Measurements from ENCODE around the gene TMEM221. TPM values are rescaled to one million over a fixed set of nuclear protein-coding genes. Genes with fewer than 3 reads are reported as not detected.
"Not testable (repeated sequence)": the region's sequence is repeated elsewhere in the genome, so short reads cannot be mapped to it uniquely, and the experiment has no call there.

TMEM221 gene
- total and polyA plus RNA-seq, 5 donors, result 0.22 to 0.43 (median 0.38) TPM; not detected in 1

DNA sequence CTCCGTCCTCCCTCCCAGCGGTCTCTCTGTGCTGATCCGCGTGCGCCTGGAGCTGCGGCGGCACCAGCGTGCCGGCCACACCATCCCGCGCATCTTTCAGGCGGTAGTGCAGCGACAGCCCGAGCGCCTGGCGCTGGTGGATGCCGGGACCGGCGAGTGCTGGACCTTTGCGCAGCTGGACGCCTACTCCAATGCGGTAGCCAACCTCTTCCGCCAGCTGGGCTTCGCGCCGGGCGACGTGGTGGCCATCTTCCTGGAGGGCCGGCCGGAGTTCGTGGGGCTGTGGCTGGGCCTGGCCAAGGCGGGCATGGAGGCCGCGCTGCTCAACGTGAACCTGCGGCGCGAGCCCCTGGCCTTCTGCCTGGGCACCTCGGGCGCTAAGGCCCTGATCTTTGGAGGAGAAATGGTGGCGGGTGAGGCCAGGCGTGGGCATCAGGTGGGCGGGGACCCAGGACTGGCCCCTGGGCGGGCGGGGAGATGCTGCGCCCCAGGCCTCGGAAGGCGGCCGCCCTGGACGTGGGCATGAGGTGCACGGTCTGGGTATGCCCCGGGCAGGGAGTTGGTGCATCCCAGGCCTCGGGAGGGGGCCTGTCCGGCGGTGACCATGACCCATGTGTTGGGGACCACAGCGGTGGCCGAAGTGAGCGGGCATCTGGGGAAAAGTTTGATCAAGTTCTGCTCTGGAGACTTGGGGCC lies 38.2 kb upstream of the TMEM221 start:
- Histone ChIP-seq H3K9me3 (ENCODE audit: control insufficient read depth, low read length) (no peaks in the 10 kb centered on the region), H3K4me1 (ENCODE audit: control insufficient read depth, insufficient read depth, low read length) (no peaks in the 10 kb centered on the region), H3K4me3 (ENCODE audit: low read length) (no peak overlapping the region), H3K27me3 (ENCODE audit: control insufficient read depth, insufficient read depth) (no peaks in the 10 kb centered on the region), H3K27ac (ENCODE audit: low read length) (no peak overlapping the region)
- DNase-seq, result peak in 1 of 3 donors; percentile 37
- WGBS, result 94% methylated on average over 58 of the region's 58 CpGs
- peak in 1 of 2 donors; percentile 3 for ATAC-seq
- intact Hi-C loops (cut with DNase I), result no loop called here

- H3K4me3 ChIP-seq (ENCODE audit: low read length), result no peak overlapping the region
- H3K27me3 ChIP-seq (ENCODE audit: control insufficient read depth, insufficient read depth), result no peaks in the 10 kb centered on the region
- 94% methylated on average over 6 of the region's 6 CpGs for WGBS
- H3K4me1 ChIP-seq (ENCODE audit: control insufficient read depth, insufficient read depth, low read length), result no peaks in the 10 kb centered on the region
- intact Hi-C loops (cut with DNase I), result no loop called here
- DNase-seq (peak in 1 of 3 donors; percentile 31), ATAC-seq (no peak)
- no peak overlapping the region for H3K27ac ChIP-seq (ENCODE audit: low read length)
- no peaks in the 10 kb centered on the region for H3K9me3 ChIP-seq (ENCODE audit: control insufficient read depth, low read length)
Observed at GRCh38 chr19:17484520-17485185, 36.2 kb upstream of the TMEM221 start.

- no peak overlapping the region for H3K4me3 ChIP-seq (ENCODE audit: low read length)
- H3K9me3 ChIP-seq (ENCODE audit: control insufficient read depth, low read length), result no peaks in the 10 kb centered on the region
- ATAC-seq (no peak), DNase-seq (peak in 1 of 3 donors; percentile 6)
- no peak overlapping the region for H3K27ac ChIP-seq (ENCODE audit: low read length)
- WGBS, result 96% methylated on average over 10 of the region's 10 CpGs
- H3K27me3 ChIP-seq (ENCODE audit: control insufficient read depth, insufficient read depth), result no peaks in the 10 kb centered on the region
- no peaks in the 10 kb centered on the region for H3K4me1 ChIP-seq (ENCODE audit: control insufficient read depth, insufficient read depth, low read length)
- intact Hi-C loops (cut with DNase I), result no loop called here
Observed at GRCh38 chr19:17483605-17484002, 35.1 kb upstream of the TMEM221 start.

DNA sequence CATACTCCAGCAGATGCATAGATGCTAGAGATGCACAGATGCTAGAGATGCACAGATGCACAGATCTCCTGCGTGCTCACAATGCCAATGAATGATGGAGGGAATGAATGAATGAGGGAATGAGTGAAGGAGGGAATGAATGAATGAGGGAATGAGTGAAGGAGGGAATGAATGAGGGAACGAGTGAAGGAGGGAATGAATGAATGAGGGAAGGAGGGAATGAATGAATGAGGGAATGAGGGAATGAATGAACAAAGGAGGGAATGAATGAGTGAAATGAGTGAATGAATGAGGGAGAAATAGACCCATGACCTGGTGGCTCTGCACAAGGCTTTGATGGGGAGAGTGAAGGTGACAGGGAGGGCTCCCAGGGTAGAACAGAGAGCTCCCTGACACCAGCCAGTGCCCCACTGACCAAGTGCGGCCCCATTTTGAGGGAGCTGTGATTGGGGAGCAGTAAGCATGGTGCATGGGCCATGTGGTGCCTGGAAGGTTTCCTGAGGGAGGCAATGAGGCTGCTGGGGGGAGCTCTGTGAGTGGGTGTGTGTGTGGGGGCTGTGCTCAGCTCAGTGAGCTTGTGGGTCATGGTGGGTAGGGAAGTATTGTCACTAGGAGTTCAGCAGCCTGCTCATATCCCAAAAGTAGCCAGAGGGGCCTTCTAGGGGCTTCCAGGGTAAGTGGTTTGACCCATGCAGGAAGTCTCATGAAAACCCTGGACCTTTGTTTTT lies 34.6 kb upstream of the TMEM221 start:
- H3K9me3 ChIP-seq (ENCODE audit: control insufficient read depth, low read length), result no peaks in the 10 kb centered on the region
- no peaks in the 10 kb centered on the region for H3K4me1 ChIP-seq (ENCODE audit: control insufficient read depth, insufficient read depth, low read length)
- 84% methylated on average over 3 of the region's 3 CpGs for WGBS
- peak in 1 of 3 donors; percentile 35 for DNase-seq
- no peak overlapping the region for H3K4me3 ChIP-seq (ENCODE audit: low read length)
- ATAC-seq, result no peak
- intact Hi-C loops (cut with DNase I), result no loop called here
- no peaks in the 10 kb centered on the region for H3K27me3 ChIP-seq (ENCODE audit: control insufficient read depth, insufficient read depth)
- no peak overlapping the region for H3K27ac ChIP-seq (ENCODE audit: low read length)

- 92% methylated on average over 13 of the region's 13 CpGs for WGBS
- no peaks in the 10 kb centered on the region for H3K4me1 ChIP-seq (ENCODE audit: control insufficient read depth, insufficient read depth, low read length)
- no peaks in the 10 kb centered on the region for H3K27me3 ChIP-seq (ENCODE audit: control insufficient read depth, insufficient read depth)
- H3K4me3 ChIP-seq (ENCODE audit: low read length), result no peak overlapping the region
- DNase-seq (no peak), ATAC-seq (no peak)
- no peaks in the 10 kb centered on the region for H3K9me3 ChIP-seq (ENCODE audit: control insufficient read depth, low read length)
- intact Hi-C loops (cut with DNase I), result no loop called here
- H3K27ac ChIP-seq (ENCODE audit: low read length), result no peak overlapping the region
Observed at GRCh38 chr19:17481986-17482385, 33.5 kb upstream of the TMEM221 start.

DNA sequence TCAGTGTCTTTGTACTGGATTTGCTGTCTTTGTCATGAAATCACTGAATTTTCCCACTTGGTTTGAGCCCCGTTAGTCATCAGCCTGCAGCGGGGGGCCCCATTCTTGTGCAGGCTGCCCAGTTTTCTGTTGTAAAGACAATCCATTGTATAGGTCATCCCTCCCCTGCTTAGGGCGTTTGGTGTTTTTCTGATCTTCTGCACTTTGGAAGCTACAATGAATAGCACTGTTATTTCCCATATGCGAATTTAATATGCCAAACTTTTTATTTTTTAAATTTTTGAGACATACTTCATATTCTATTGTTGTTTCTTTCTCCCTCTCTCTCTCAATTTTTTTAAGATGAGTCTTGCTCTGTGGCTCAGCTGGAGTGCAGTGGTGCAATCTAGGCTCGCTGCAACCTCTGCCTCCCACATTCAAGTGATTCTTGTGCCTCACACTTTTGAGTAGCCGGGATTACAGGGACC lies 30.9 kb upstream of the TMEM221 start:
- WGBS, result 60% methylated on average over 6 of the region's 6 CpGs
- intact Hi-C loops (cut with DNase I), result no loop called here
- no peak for ATAC-seq

DNA sequence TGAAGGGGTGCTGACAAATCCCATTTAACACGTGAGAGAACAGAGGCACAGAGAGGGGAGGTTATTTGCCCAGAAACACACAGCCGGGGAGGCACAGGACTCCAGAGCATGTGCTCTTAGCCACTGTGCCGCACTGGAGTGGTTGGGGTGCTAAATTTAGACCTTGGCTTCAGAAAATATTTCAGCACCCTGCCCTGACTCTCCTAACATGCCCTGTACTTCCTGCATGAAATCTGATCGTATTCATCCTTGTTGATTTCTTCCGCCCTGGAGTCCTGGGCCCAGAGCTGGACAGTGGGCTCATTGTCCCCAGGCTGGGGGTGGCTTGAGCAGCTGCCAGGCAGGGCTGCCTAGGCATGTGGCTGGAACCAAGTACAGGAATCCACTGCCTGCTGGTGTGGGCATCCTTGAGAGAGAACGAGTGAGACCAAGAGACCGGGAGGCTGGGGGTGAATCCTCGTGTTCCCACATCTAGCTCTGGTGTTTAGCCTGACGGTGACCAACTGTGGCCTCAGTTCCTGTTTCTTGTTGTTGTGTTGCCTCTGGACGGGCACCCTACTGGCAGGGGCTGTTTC lies 27.2 kb upstream of the TMEM221 start:
- H3K4me3 ChIP-seq (ENCODE audit: low read length), result no peak overlapping the region

More for the DNA sequence above, 30.9 kb upstream of the TMEM221 start:
- Histone ChIP-seq H3K4me1 (ENCODE audit: control insufficient read depth, insufficient read depth, low read length) (peaks cover 8% of the 10 kb centered on the region), H3K9me3 (ENCODE audit: control insufficient read depth, low read length) (no peaks in the 10 kb centered on the region), H3K4me3 (ENCODE audit: low read length) (no peak overlapping the region), H3K27me3 (ENCODE audit: control insufficient read depth, insufficient read depth) (no peaks in the 10 kb centered on the region), H3K27ac (ENCODE audit: low read length) (no peak overlapping the region)
- no peak for DNase-seq

GRCh38 chr19:17475011-17475540 lies 26.6 kb upstream of the TMEM221 start:
- 85% methylated on average over 6 of the region's 6 CpGs for WGBS
- H3K27me3 ChIP-seq (ENCODE audit: control insufficient read depth, insufficient read depth); DNase-seq; H3K9me3 ChIP-seq (ENCODE audit: control insufficient read depth, low read length); H3K4me3 ChIP-seq (ENCODE audit: low read length); intact Hi-C loops (cut with DNase I); ATAC-seq: not testable (repeated sequence)
- Histone ChIP-seq H3K4me1 (ENCODE audit: control insufficient read depth, insufficient read depth, low read length) (peaks cover 12% of the 10 kb centered on the region), H3K27ac (ENCODE audit: low read length) (peak overlapping the region; percentile 97)

More for the DNA sequence above, 27.2 kb upstream of the TMEM221 start:
- 30% methylated on average over 10 of the region's 10 CpGs for WGBS
- intact Hi-C loops (cut with DNase I), result no loop called here
- Histone ChIP-seq H3K9me3 (ENCODE audit: control insufficient read depth, low read length) (no peaks in the 10 kb centered on the region), H3K27me3 (ENCODE audit: control insufficient read depth, insufficient read depth) (no peaks in the 10 kb centered on the region), H3K4me1 (ENCODE audit: control insufficient read depth, insufficient read depth, low read length) (peaks cover 12% of the 10 kb centered on the region), H3K27ac (ENCODE audit: low read length) (peak overlapping the region; percentile 97)
- DNase-seq (peak; percentile 63 to 88 (median 84)), ATAC-seq (peak; percentile 70 to 86)

- no peak overlapping the region for H3K27ac ChIP-seq (ENCODE audit: low read length)
- peaks cover 12% of the 10 kb centered on the region for H3K4me1 ChIP-seq (ENCODE audit: control insufficient read depth, insufficient read depth, low read length)
Observed at GRCh38 chr19:17473041-17473440, 24.6 kb upstream of the TMEM221 start.

DNA sequence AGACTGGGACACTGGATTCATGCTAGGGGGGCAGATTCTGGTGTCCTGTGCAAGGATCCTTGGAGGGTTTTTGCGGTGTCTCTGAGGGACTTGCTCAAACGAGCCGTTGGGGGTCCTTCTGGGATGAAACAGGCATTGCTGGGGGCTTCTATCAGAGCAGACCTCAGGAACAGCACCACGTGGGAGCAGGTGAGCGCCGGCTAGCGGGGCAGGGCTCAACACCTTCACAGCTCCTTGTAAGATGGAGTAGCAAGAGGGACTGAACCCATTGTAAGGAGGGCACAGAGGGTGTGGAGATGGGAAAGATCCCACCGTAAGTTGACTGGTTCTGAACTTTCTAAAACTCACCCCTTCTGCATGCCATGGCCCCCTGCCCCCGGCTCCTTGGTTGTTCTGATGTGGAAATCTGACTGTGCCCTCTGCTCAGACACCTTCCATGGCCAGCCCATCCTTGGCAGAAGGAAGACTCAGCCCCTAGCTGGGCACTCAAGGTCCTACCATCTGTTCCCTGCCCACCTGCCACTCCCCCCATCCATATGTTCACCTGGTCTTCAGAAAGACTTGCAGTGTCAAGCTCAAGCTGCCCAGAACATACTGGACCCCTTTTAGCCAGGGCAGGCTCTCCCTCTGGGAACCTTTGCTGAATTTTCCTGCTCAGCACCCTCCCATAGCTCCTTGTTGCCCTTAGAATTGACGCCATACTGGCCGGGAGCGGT lies 23.1 kb upstream of the TMEM221 start:
- 60% methylated on average over 12 of the region's 12 CpGs for WGBS
- no peak for DNase-seq
- Histone ChIP-seq H3K27me3 (ENCODE audit: control insufficient read depth, insufficient read depth) (no peaks in the 10 kb centered on the region), H3K9me3 (ENCODE audit: control insufficient read depth, low read length) (no peaks in the 10 kb centered on the region), H3K4me3 (ENCODE audit: low read length) (peak overlapping the region; percentile 76), H3K4me1 (ENCODE audit: control insufficient read depth, insufficient read depth, low read length) (peaks cover 12% of the 10 kb centered on the region), H3K27ac (ENCODE audit: low read length) (no peak overlapping the region)
- intact Hi-C loops (cut with DNase I), result no loop called here
- no peak for ATAC-seq

More at GRCh38 chr19:17473041-17473440, 24.6 kb upstream of the TMEM221 start:
- ATAC-seq (no peak), DNase-seq (no peak)
- intact Hi-C loops (cut with DNase I), result no loop called here
- Histone ChIP-seq H3K4me3 (ENCODE audit: low read length) (no peak overlapping the region), H3K9me3 (ENCODE audit: control insufficient read depth, low read length) (no peaks in the 10 kb centered on the region), H3K27me3 (ENCODE audit: control insufficient read depth, insufficient read depth) (no peaks in the 10 kb centered on the region)
- WGBS, result 79% methylated on average over 9 of the region's 9 CpGs
